Erythroblast (primary cell): ENCODE data around the gene VANGL1.

Experiments used
- GATA1 ChIP-seq: IDR thresholded peaks from 2 replicates; pipeline ENCODE4 v1.6.1; 2011; ENCODE audit warnings: low read depth, mild to moderate bottlenecking, control low read depth, low read length, moderate library complexity
- POLR2A ChIP-seq: IDR thresholded peaks from 2 replicates; pipeline ENCODE4 v1.6.1; 2011; ENCODE audit warnings: mild to moderate bottlenecking, low read length

DNA sequence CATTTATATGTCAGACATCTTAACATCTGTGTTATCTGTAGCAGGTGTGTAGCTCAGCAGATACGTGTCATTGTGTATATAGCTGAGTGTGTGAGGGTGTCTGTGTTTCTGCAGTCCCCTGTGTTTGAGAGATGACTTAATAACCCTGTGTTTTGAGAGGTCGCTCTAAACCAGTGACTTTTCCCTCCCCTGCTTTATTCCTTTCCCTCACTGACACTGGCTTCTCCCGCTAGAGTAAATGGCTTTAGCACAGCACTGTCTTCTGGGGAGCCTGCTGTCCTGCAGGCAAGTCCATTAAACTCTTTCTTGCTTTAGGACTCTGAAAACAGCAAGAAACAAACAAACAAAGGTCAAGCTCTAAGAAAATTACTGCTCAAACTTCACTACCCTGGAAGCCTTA, 53.0 kb downstream of the VANGL1 start:
- TF ChIP-seq POLR2A (no peak), GATA1 (no peak)
